Activated T-cell treated with anti-CD3 and anti-CD28 coated beads for 1 hour (primary cell): Measurements from ENCODE around the gene COLEC12.

Experiments
- DNase-seq: peaks from one replicate; pipeline ENCODE4 v3.0.0-alpha.2; 2020; ENCODE audit warnings: low read depth

COLEC12 gene

DNA sequence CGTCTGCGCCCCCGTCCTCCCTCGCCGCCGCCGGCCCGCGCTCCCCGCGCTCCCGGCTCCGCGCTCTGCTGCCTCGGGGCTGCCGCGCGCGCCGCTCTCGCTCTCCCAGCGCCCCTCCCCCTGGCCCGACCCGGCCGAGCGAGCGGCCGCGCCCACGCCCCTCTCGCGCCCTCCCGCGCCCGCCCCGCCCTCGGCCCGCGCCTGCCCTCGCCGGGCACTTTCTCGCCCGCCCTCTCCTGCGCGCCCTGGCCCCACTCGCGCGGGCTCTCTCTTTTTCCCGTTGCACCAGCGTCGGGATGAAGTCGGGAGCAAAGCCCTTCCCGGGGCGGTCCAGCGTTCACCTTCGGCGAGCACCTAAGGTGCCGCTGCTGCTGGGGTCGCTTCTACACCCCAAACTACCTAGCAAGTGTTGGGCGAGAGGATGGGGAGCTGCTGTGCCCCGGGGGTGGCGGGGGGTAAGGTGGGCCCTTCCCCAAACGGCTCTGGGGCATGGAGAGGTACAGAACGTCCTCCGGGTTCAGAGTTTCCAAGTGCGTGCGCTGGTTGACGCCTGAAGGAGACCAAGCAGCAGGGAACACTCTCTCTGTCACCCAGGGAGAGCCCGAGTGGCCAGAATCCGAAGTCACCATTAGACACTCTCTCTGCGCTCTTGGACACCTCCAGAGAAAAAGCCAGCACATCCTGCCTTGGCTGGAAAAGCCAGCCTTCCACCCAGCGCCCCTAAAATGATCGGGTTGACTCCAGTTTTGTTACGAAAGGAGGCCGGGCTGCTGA, at the start of gene COLEC12:
TSS of gene COLEC12 (minus strand) at position 70 of the 774 bp plus-strand sequence. CDS start 187 bp downstream, outside the sequence.
- no peak for DNase-seq

DNA sequence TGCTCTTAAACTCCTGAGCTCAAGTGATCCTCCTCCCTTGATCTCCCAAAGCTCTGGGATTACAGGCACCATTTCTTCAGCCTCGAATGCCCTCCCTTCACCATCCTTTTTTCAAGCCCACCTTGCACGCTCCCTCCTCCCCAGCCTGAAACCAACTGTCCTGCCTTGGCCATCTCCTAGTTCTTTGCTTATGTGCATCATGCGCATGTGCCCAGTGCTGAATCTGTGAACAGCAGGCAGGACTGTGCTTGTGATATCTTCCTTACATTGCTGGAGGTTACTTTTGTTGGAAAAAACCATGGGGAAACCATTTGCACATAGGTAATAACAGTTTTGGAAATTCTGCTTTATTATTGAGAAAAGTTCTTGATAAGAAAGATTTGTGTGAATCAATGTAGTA, 49.5 kb upstream of the COLEC12 start:
- no peak for DNase-seq

DNA sequence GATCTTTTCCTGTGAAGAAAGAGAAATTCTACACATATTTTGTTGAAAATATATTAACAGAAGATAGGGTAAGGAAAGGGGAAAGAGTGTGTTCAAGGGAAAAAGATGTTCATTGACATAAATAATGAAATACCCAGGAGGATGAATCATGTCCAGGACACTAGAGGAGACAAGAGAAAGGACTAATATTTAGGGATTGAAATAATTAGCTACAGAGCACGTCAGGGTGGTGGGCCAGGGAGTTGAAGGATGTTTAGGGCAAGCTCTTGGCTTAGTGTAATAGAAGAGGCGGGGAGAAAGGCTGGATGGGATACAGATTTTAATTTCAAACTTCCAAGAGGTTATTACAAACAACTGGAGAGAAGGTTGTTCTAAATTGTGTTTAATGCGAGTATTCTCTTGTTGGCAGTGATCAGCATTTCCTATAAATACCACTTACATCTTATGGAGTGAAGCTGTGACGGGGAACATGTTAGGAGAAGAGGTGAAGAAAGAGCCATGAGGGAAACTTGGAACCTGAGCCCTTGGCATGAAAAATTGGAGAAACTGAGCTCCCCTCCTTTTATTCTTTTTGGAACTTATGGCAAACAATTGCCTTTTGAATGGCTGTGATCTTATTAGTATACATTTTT, 43.1 kb upstream of the COLEC12 start:
- no peak for DNase-seq

DNA sequence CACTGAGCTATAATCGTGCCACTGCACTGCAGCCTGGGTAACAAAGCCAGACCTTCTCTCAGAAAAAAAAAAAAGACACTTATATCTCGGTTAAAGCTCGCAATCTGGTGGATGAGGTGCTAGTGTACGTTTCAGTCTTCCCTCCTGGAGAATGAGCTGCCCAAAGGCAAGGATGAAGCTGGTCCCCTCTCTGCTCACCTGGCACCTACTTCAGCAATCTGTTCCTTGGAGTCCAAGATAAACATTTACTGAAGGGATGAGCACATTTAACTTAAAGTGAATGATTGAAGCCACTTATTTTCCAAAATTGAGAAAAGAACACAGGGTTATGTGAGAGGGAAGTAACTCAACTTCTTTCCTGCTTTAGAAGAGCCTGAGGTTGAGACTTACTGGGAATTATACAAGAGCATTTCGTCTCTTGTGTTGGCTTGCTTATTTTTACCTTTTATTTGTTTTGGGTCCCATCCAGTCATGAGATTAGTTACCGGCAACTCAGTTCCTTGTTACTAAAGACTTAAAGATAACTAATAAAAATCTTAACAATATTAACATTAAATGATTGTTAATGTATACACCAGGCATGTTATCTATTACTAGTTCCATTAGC, 33.6 kb upstream of the COLEC12 start:
- no peak for DNase-seq

DNA sequence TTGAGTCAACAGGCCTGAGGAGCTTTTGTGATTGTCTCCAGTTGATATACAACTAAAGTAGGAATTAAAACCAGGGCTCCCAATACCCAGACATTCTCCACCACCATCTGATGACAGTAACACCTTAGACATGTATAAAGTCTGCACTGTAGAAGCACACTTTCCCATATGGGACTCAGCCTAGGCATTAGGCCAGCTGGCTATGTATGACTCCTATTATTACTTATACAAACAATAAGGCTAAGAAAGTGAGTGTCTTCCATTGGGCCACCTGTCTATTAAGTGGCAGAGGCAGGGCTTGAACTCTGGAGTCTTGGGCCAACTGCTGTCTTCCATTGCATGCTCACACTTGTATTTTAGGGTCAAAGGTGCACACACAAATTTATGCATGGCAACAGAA, 32.1 kb upstream of the COLEC12 start:
- DNase-seq, result no peak

DNA sequence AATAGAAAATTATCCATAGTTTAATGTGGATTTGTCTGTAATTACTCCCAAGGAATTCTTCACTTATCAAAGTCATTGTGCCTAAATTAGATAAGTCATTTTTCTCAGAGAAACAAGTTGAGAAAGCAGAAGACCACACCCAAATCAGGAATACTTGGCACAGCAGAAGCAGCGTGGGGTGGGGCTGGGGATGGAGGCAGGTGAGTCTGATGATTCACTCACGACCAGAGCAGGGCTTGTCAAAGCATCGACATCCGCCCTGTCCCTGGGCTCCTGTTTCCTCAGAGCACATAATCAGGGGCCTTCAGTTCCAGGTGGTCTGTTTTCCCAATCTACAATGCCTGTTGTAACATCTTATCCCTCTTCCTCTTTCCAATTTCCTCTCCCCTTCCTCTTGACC, 31.5 kb upstream of the COLEC12 start:
- DNase-seq, result no peak

DNA sequence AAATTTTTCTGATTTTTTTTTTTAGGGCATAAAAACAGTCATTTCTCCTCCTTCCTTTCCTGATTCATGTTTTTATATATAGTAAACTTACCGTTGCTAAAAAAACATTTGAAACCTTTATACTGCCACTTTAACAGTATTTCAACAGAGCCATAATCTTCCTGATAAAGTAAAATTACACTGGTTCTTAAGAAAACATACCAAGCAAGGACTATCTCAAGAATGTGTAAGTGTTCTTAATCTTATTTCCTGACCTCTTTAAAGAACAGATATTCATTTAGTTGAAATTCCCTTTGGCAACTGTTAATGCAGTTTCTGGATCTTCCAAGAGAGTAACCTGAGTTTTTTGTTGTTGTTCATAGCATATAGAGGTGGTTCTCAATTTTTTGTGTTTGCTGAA, 26.6 kb upstream of the COLEC12 start:
- DNase-seq, result no peak

DNA sequence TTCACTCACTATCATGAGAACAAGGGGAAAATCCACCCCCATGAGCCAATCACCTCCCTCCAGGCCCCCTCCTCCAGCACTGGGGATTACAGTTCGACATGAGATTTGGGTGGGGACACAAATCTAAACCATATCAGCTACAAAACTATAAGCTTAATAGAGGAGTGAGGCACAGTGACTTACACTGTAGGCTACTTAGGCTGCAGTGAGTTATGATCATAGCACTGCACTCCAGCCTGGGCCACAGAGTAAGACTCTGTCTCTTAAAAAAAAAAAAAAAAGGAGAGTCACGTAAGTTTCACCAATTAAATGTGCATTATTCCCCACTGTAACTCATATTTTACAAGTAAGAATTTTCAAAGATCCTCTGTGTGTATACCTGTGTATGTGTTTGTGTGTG, 26.2 kb upstream of the COLEC12 start:
- DNase-seq, result no peak

DNA sequence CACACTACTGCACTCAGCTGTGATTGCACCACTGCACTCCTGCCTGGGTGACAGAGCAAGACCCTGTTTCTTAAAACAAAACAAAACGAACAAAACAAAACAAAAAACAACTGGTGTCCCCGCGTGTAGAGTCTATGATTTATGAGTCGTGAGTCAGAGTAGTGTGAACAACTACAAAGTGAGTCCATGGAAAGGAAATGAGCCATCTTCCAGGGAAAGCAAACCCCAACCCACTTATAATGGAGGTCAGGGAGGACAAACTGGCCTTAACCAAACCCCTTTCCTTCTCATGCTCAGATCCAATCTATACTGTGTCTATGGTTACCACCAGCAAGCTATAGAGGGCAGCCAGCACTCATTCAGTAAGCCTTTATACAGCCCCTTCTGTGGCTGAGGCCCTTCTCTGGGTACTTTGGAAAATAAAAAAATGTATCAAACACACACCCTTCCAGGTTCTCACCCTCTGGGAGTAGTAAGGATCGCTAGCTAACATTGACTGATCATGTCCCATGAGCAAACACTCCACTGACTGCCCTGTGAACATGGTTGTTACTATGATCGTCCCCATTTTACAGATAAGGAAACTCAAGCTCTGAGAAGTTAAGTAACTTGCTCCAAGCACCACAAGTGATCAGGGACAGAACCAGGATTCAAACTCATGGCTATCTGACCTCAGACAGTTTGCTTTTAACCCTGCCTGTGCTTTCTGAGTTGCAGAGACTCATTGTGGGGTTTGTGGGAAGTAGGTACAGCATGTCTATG, 24.7 kb upstream of the COLEC12 start:
- no peak for DNase-seq

DNA sequence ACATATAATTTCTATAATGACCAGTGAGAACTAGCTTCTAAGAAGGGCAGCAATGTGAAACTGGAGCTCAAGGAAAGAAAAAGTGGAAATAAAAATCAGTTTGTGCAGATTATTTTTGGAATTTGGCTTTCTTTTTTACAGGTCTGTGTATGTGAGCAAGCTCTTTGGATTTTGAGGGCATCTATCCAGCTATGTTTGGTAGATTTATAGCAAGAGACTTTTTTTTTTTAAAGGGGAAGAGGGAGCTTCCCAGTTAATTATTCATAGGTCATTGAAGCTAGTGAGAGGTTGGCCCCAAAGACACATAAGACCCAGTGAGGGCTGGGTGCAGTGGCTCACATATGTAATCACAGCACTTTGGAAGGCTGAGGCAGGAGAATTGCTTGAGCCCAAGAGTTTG, 24.0 kb upstream of the COLEC12 start:
- no peak for DNase-seq

DNA sequence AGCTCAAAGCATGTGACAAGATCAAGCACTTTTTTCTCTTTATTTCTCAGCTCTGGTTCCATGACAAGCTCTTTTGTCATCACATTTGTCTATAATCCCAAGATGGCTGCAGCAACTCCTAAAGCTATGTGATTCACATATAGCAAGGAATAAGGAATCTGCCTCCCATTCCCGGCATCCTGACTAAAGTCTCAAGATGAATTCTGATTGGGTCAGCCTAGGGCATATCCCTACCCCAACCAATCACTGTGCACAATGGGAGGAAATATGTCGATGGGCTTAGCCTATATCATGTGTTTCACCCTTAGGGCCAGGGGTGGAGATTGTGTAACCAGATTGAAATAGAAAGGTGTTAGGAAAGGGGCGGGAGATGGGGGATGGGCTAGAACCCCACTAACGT, 23.1 kb upstream of the COLEC12 start:
- DNase-seq, result no peak

DNA sequence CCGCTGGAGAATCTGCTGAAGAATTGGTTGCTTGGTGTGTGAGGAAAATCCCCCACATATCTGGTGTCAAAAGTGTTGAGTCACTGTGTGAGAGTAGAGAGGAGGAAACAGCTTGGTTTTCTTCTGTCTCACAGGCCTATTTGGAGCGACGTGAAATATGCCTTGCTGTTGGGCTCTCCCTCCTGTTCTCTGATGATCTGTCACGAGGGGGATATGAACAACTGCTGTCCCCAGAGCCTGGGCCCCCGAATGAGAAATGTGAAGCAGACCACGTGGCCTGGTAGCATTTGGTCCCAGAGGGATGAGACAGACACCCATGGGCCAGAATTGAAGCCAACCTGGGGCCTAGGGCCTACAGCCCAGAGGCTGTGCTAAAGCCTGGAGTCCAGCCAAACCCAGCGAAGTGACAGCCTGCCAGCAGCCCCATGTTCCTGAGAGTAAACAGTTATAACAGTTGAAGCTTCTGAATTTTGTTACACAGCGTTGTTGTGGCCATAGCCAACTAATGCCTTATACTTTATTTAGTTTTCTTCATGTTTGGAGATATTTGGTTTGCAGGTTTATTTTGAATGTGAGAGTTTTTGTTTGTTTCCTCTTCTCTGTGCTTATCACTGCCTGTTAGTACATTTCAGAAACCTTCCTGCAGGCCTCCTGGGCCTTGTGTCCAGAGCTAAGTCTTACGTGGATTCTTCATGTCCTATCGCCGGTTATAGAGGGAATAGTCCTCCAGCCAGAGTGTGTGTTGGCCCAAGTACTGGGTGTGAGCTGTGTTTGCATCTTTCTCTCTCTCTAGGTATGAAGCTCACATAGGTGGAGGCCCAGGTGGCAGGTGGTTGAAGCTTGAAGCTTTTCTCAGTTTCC, 18.7 kb upstream of the COLEC12 start:
- no peak for DNase-seq

DNA sequence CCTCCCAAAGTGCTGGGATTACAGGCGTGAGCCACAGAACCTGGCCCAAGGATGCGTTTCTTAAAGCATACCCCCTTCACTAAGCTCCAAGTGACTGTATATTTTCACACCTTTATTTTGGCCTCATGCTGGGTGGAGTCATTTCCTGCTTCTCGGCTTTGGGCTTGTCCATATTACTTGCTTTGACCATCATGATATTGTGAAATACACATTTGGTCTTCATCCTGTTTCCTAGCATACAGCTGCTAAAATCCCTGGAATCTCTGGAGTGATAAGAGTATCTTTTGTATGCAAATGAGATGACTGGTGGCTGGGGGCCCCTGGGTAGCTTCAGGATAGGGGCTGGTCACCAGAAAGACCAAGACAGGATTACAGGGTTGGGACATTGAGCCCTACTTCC, 17.6 kb upstream of the COLEC12 start:
- no peak for DNase-seq

DNA sequence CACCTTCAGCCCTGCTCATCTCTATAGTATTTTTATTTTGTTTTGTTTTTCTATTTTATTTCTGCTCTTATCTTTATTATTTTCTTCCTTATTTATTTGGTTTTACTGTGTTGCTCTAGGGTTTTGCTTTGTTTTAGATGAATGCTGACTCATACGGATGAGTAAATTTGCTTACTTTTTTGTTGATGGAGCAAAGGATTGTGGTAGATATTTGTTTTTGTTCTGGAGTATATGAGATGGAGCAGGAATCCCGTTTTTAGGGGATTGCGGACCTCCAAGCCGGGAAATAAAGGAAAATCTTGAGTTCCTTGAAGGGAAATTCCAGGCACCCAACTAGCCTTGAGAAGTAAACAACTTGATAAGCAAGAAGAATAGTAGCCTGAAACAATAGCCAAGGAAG, 15.3 kb upstream of the COLEC12 start:
- DNase-seq, result no peak

DNA sequence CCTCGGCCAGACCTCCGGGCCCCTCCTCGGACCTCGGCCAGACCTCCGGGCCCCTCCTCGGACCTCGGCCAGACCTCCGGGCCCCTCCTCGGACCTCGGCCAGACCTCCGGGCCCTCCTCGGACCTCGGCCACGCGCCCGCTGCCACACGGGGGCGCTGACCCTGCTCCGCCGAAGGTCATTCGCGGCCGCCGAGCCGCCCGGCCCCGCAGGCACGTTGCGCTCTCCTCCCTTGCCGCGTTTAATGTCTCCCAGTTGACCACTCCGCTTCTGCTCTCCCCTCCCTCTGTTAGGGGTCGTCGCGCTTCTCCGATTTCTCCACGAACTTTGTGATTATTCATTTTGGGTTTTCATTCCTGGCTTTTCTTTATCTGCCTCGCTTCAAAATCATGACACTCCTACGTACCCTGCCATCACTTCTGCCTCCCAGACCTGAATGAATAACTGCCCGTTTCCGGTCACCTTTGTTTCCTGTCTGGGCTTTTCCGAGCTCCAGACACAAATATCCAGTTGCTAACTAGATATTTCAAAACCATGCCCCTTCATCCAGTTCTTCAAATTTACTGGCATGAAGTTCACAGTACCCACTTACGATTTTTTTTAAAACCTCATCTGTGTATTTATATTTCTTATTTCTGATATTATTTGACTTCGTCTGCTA, 14.8 kb upstream of the COLEC12 start:
- no peak for DNase-seq

DNA sequence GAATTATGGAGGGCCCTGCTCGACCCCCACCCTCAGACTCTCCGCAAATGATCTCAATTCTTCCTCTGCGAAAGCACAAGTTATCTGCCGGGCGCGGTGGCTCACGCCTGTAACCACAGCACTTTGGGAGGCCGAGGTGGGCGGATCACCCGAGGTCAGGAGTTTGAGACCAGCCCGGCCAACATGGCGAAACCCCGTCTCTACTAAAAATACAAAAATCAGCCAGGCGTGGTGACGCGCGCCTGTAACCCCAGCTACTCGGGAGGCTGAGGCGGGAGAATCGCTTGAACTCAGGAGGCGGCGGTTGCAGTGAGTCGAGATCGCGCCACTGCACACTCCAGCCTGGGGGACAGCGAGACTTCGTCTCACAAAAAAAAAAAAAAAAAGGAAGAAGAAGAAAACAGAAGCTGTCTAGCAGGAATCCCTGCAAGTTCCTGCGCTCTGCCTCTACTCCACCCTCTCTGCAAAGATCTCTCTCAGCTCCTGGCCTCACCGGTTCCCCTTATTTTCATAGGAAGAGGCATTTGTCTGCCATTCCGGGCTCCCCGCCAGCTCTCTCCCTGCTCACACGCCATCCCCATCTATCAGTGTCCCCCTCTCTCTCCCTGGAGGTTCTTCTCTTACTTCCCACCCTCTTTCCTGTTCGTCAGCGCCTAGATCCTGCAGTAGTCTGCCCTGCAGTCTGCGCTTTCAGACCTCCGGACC, 13.5 kb upstream of the COLEC12 start:
- no peak for DNase-seq

DNA sequence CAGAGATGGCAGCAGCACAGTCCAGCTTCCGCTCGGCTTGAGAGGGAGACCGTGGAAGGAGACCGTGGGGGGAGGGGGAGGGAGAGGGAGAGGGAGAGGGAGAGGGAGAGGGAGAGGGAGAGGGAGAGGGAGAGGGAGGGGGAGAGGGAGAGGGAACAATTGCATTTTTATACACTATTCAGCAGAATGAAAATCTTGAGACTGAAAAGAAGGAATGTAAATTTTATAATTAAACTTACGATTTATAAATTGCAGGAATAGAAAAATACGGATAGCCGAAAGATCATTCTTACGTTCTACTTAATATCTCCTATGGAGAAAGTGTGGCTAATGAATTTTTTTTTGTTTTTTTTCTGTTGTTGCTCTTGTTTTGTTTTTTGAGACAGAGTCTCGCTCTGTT, 12.5 kb upstream of the COLEC12 start:
- no peak for DNase-seq

DNA sequence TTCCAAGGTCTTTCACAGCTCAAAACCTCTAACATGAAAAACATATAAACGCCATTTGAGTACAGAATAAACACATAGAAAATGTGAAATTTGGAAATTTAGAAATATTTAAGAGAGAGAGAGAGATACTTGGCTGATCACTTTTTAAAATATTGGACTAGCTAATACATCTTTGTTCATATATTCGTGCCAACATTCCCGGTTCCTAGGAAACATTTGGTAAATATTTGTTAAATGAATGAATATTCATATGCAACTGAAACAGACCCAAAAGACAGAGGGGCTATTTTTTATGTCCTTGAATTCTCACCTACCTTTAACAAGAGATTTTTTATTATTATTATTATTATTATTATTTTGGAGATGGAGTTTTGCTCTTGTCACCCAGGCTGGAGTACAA, 8.3 kb upstream of the COLEC12 start:
- no peak for DNase-seq

DNA sequence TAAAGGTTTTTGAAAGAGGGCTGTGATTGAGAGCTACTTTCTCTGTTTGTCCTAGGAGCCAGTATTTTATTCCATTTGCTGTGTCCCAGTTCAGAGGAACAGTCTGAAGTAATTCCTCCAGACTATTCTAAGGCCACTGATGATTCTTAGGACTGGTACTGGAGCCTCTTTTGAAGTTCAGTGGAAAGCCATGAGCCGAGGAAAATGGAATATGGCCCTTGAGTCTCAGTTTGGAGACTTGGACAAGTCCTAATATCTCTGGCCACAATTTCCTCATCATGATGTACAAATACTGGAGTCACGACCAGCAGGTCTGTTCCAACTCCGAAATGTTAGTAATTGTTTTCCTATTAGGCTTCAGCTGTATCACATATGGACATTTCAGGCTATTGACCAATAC, 7.1 kb upstream of the COLEC12 start:
- no peak for DNase-seq

DNA sequence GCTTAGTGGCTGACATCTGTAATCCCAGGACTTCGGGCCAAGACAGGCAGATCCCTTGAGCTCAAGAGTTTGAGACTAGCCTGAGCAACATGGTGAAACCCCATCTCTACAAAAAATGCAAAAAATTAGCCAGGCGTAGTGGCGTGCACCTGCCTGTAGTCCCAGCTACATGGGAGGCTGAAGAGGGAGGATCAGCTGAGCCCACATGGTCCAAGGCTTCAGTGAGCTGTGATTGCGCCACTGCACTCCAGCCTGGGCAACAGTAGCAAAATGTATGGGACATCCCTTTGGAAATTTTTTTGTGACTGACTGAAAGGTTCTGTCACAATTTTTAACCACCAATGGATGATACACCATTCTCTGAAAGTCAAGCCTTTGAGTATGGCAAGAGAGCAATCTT, 6.3 kb upstream of the COLEC12 start:
- no peak for DNase-seq

DNA sequence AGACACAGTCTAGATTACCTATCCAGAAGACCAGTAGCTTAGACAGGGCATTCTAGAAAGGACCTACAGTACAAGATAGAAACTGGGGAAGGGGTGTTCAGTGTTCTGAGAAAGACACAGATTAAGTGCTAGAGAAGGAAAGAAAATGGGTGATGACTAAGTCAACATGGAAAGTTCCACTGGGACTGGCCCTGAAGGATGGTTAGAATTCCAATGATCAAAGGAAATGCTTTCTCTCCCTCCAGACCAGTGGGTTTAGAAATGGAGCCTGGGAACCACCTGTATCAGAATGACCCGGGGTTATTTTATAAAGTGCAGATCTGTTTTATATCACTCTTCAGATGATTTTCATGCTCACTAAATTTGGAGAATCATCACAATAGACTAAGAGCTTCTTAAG, 5.8 kb upstream of the COLEC12 start:
- no peak for DNase-seq
